Chondrocyte (in vitro differentiated cells): Measurements from ENCODE around the gene GRN. TPM values are rescaled to one million over a fixed set of nuclear protein-coding genes. Genes with fewer than 3 reads are reported as not detected.
A peak's percentile ranks its signal among the peaks of the same experiment; 100 is the strongest.

Experiments
- DNase-seq: peaks from one replicate; pipeline ENCODE4 v3.0.0; 2021; ENCODE audit warnings: mixed read lengths, low spot score
- H3K27ac Mint-ChIP-seq: one replicate; pipeline ENCODE4 v1.8.0; 2021; ENCODE audit warnings: mild to moderate bottlenecking, moderate library complexity, mixed read lengths; ENCODE audit not compliant: unreplicated experiment
- H3K27me3 Mint-ChIP-seq: 2 replicates; pipeline ENCODE4 v1.8.0; 2021; ENCODE audit warnings: low read depth, mixed read lengths
- H3K36me3 Mint-ChIP-seq: 2 replicates; pipeline ENCODE4 v1.8.0; 2021; ENCODE audit warnings: low read depth, mixed read lengths
- H3K4me1 Mint-ChIP-seq: 2 replicates; pipeline ENCODE4 v1.8.0; 2021; ENCODE audit warnings: low read depth, mild to moderate bottlenecking, mixed read lengths
- H3K4me3 Mint-ChIP-seq: one replicate; pipeline ENCODE4 v1.8.0; 2021; ENCODE audit warnings: mild to moderate bottlenecking, moderate library complexity, mixed read lengths; ENCODE audit not compliant: unreplicated experiment
- H3K9me3 Mint-ChIP-seq: 2 replicates; pipeline ENCODE4 v1.8.0; 2021; ENCODE audit warnings: low read depth, mixed read lengths
- CTCF ChIP-seq: fragments of 200-600 bp; sonication (generic); IDR thresholded peaks from 2 replicates; pipeline ENCODE4 v1.5.0; 2021; ENCODE audit warnings: antibody characterized with exemption, mild to moderate bottlenecking, moderate library complexity
- total RNA-seq: library from RNA; stranded (reverse); gene quantifications from 3 replicates; pipeline ENCODE4 v1.2.1, GENCODE V29; 2021

Gene GRN
- total RNA-seq, 1 donor from 2014 or later = 342 TPM

GRCh38 chr17:44372036-44372435 is 26.9 kb downstream of the GRN start:
- peaks cover 3% of the 10 kb centered on the region for H3K27me3 Mint-ChIP-seq
- H3K27ac Mint-ChIP-seq = no peak overlapping the region
- H3K4me1 Mint-ChIP-seq = no peaks in the 10 kb centered on the region
- no peaks in the 10 kb centered on the region for H3K36me3 Mint-ChIP-seq
- no peak for DNase-seq
- no peaks in the 10 kb centered on the region for H3K9me3 Mint-ChIP-seq
- no peak for TF ChIP-seq CTCF
- no peak overlapping the region for H3K4me3 Mint-ChIP-seq

GRCh38 chr17:44374306-44375195 is 29.4 kb downstream of the GRN start:
- no peaks in the 10 kb centered on the region for H3K4me1 Mint-ChIP-seq
- no peak for DNase-seq
- H3K27ac Mint-ChIP-seq = no peak overlapping the region
- no peak for TF ChIP-seq CTCF
- no peaks in the 10 kb centered on the region for H3K9me3 Mint-ChIP-seq
- H3K27me3 Mint-ChIP-seq = peaks cover 2% of the 10 kb centered on the region
- no peak overlapping the region for H3K4me3 Mint-ChIP-seq
- no peaks in the 10 kb centered on the region for H3K36me3 Mint-ChIP-seq

GRCh38 chr17:44375196-44376017 is 30.3 kb downstream of the GRN start:
- no peaks in the 10 kb centered on the region for H3K4me1 Mint-ChIP-seq
- no peak overlapping the region for H3K27ac Mint-ChIP-seq
- DNase-seq = peak; percentile 73
- H3K4me3 Mint-ChIP-seq = no peak overlapping the region
- H3K27me3 Mint-ChIP-seq = peaks cover 2% of the 10 kb centered on the region
- no peaks in the 10 kb centered on the region for H3K36me3 Mint-ChIP-seq
- H3K9me3 Mint-ChIP-seq = no peaks in the 10 kb centered on the region
- no peak for TF ChIP-seq CTCF

GRCh38 chr17:44376124-44376523 is 31.0 kb downstream of the GRN start:
- H3K27ac Mint-ChIP-seq = no peak overlapping the region
- no peaks in the 10 kb centered on the region for H3K36me3 Mint-ChIP-seq
- no peaks in the 10 kb centered on the region for H3K4me1 Mint-ChIP-seq
- H3K4me3 Mint-ChIP-seq = no peak overlapping the region
- no peaks in the 10 kb centered on the region for H3K9me3 Mint-ChIP-seq
- peak; percentile 66 for TF ChIP-seq CTCF
- no peak for DNase-seq
- H3K27me3 Mint-ChIP-seq = peaks cover 2% of the 10 kb centered on the region

GRCh38 chr17:44376779-44377178 is 31.7 kb downstream of the GRN start:
- H3K9me3 Mint-ChIP-seq = no peaks in the 10 kb centered on the region
- TF ChIP-seq CTCF = no peak
- no peak overlapping the region for H3K4me3 Mint-ChIP-seq
- peaks cover 2% of the 10 kb centered on the region for H3K27me3 Mint-ChIP-seq
- no peaks in the 10 kb centered on the region for H3K36me3 Mint-ChIP-seq
- H3K27ac Mint-ChIP-seq = no peak overlapping the region
- no peak for DNase-seq
- no peaks in the 10 kb centered on the region for H3K4me1 Mint-ChIP-seq
